Tongue (tissue), 2 donors: Measurements from ENCODE around the gene FBXW5. TPM values are rescaled to one million over a fixed set of nuclear protein-coding genes. Genes with fewer than 3 reads are reported as not detected.

ENCODE experiments used
- DNase-seq: peaks from one replicate; pipeline ENCODE4 v3.0.0-alpha.2; 2015
- total RNA-seq: library from RNA; depleted of rRNA; stranded (reverse); fragments of >200 nt; gene quantifications from one replicate; pipeline ENCODE4 v1.2.3, GENCODE V29; 2014

FBXW5 gene, protein sequence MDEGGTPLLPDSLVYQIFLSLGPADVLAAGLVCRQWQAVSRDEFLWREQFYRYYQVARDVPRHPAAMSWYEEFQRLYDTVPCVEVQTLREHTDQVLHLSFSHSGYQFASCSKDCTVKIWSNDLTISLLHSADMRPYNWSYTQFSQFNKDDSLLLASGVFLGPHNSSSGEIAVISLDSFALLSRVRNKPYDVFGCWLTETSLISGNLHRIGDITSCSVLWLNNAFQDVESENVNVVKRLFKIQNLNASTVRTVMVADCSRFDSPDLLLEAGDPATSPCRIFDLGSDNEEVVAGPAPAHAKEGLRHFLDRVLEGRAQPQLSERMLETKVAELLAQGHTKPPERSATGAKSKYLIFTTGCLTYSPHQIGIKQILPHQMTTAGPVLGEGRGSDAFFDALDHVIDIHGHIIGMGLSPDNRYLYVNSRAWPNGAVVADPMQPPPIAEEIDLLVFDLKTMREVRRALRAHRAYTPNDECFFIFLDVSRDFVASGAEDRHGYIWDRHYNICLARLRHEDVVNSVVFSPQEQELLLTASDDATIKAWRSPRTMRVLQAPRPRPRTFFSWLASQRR
- total RNA-seq, result 95.9 TPM

- DNase-seq, result peak; percentile 98
These were observed at the start of gene FBXW5, which contains the start of gene C8G for GRCh38 chr9:136944519-136945332. TSS of gene FBXW5 (minus strand) at chr9:136944738. CDS start at chr9:136944083, 655 bp downstream. TSS of gene C8G (plus strand) at chr9:136945243. CDS start at chr9:136945321, 78 bp downstream.

GRCh38 chr9:136992819-136993369 lies 48.4 kb upstream of the FBXW5 start:
- no peak for DNase-seq

- DNase-seq, result peak; percentile 95
These were observed 47.7 kb upstream of the FBXW5 start, which contains the start of gene PAXX for GRCh38 chr9:136991993-136992818. TSS of gene PAXX (plus strand) at chr9:136992422. CDS start at chr9:136992444, 22 bp downstream.

DNA sequence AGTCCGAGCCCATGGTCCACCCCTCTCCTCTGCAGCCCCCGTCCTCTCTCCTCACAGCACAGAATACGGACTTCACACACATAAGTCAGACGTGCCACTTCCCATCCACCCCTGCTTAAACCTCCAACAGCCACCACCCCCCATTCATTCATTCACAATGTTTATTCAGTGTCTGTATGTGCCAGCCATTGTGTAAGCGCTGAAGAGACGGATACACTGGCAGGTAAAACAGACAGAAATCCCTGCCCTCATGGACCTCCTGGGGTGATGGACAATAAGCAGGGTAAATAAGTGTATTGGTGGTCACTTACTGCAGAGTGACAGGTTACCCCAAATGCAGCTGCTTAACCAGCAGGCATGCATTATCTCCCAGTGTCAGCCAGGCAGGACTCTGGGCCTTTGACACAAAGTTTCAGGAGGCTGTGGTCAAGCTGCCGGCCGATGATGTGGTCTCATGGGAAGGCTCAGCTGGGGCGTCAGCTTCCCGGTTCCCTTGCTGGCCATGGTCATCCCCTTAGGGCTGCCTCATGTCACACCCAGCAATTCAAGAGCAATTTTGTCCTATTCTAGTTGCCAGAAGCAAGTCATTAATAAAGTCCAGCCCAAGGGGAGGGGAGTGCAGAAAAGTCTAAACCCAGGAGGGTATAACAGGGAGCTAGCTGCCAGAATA lies 45.8 kb upstream of the FBXW5 start:
- DNase-seq, result no peak

GRCh38 chr9:136988872-136989271 lies 44.3 kb upstream of the FBXW5 start:
- no peak for DNase-seq

DNA sequence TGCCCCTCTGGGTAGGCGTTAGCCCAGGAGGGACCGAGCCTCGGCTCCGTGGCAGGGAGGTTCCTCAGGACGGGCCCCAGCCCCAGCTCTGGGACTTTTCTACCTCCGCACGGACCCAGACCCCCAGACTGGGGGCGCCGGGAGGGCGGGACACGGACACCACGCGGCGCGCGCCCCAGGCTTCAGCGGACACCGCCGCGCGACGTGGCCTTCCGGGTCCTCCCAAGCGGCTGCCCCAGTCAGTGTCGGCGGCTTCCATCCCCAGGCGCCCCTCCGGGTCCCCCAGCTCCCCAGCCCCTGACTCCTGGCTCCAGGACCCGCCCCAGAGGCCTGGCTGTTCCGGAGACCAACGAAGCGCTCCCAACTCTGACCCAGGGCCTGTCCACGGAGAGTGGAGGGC lies 41.3 kb upstream of the FBXW5 start:
- no peak for DNase-seq

GRCh38 chr9:136985027-136985602 lies 40.6 kb upstream of the FBXW5 start:
- DNase-seq, result no peak

DNA sequence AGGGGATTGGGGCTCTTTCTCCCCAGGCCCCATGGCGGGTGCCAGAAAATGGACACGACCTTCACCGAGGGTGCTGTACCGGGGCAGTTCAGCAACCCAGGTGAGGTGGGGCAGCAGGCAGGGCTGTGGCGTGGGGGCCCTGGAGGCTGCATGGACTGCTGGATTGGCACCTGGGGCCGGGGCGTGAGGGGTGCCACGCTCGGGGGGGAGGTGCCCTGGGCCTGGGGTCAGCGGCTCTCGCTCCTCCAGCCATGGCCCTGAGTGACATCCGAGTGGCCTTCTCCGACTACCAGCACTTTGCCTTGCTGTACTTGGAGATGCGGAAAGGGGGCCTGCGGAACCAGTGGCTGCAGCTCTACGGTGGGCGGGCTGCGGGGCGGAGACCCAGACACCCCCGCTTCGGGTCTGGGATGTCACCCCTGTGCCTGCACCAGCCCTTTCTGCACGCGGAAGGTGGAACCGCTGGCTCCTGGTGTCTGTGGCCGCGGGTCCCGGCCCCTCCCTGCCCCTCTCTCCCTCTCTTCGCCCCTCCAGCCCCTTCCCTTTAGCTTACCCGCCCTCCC lies 40.0 kb upstream of the FBXW5 start:
- no peak for DNase-seq

DNA sequence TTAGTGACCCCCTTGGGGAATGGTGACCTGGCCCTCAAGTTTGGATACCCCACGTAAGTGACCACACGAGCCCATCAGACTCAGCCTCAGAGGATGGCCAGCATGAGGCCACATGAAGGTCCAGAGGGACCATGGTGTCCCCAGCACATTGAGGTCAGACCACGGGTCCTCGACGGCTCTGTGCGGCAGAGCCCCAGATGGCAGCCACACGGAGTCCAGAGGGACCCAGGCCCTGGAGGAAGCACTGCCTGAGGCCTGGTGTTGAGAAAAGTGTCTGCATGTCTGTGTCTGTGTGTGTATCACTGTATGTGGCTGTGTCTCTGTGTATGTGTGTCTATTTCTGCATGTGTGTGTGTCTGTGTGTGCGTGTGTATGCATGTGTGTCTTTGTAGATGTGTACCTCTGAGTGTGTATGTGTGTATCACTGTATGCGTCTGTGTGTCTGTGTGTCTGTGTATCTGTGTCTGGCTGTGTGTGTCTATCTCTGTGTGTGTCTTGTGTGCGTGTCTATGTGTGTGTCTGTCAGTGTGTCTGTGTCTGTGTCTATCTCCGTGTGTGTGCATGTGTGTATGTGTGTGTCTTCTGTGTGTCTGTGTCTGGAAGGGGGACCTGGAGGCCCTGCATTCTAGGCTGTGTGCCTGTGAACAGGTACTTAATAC lies 39.2 kb upstream of the FBXW5 start:
- DNase-seq, result no peak

- no peak for DNase-seq
These were observed 38.6 kb upstream of the FBXW5 start for GRCh38 chr9:136983167-136983566.

DNA sequence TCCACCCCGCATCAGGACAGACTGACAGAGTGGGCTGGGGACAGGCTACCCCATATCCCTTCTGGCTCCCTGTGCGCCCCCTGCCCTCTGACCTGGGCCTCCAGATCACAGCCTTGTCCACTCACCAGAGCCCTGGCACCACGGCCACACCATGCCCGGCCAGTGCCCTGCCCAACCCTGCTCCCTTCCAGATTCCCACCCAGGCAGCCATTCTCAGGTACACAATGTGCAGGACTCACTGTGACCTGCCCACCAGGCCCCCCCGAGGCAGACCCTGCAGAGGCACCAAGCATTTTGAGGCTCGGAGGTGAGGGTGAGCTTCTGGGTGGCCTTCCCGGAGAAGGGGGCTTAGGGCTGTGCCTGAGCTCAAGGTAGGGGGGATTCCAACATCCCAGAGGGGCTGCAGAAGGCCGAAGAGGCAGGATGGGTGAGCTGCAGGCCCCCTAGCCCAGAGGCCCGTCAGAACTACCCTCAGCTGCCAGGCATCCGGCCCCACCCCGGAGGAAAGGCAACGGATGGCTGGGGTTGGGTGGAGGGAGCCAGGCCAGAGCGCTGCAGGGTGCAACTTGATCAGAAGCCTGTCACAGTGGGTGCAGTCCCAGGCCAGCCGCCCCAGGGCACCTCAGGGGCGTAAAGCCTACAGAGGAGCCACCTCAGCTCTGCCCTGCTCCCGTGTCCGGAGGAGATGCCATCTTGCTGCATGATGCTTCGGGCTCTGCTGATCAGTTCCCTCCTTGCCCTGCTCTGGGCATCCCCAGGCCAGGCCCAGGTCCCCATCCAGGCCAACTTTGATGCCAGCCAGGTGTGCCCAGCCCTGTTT lies 37.9 kb upstream of the FBXW5 start, which contains the start of gene LCNL1:
Gene LCNL1, plus strand, starts transcription at position 762 of the 820 bp plus-strand sequence. CDS start 594 bp downstream, outside the sequence.
- no peak for DNase-seq

GRCh38 chr9:136981588-136982231 lies 37.2 kb upstream of the FBXW5 start:
- DNase-seq, result no peak

GRCh38 chr9:136980669-136981478 lies 36.3 kb upstream of the FBXW5 start:
- DNase-seq, result no peak

DNA sequence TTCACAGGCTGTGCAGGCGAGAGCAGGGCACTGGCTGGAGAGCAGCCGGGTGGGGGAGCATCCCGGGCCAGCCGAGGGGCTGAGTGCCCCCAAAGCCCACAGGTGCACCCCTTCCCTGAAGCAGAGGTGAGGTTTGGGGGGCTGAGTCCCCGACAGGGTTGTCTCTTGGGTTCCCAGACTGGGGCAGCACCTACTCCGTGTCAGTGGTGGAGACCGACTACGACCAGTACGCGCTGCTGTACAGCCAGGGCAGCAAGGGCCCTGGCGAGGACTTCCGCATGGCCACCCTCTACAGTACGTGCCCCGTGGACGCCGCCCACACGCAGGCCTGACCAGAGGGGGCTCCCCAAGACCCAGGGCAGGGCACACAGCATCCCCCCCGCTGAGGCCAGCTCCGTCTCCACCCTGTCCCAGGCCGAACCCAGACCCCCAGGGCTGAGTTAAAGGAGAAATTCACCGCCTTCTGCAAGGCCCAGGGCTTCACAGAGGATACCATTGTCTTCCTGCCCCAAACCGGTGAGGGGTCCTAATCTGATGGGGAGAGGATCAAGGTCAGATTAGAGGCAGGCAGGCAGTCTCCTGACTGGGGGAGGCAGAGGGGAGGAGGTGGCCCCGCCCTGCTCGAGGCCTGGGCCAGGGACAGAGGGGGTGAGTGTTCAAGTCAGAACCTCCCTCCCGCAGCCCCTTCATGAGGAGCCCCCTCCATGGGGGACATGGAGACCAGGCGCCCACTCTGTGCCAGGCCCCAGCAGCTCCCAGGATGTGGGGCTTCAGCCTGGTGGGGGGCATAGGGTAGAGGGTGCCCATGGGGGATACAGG lies 35.4 kb upstream of the FBXW5 start:
- DNase-seq, result no peak

DNA sequence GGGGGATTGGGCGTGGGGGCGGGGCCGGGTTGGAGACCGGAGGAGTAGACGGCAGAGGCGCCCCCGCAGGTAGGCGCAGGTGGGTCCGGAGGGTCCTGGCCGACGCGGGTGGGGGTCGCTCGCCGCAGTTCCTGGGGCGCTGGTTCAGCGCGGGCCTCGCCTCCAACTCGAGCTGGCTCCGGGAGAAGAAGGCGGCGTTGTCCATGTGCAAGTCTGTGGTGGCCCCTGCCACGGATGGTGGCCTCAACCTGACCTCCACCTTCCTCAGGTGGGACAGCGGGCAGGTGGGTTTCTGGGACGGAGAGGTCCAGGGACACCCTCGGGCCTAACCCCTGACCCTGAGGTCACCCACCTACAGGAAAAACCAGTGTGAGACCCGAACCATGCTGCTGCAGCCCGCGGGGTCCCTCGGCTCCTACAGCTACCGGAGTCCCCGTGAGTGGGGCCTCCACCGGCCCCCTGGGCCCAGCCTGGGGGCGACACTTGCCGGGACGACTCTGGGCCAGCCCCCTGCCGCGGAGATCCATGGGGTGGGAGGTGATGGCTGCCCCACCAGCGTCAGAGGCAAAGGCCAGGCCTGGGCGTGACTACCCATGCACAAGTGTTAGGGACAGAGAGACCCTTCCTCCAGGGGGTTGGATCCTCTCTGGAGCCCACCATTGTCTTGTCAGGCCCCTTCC lies 34.5 kb upstream of the FBXW5 start:
- DNase-seq, result no peak
